ENCODE data around the gene SPEM3.
"Not testable (repeated sequence)": the region's sequence is repeated elsewhere in the genome, so short reads cannot be mapped to it uniquely, and the experiment has no call there.

The SPEM3 gene

DNA sequence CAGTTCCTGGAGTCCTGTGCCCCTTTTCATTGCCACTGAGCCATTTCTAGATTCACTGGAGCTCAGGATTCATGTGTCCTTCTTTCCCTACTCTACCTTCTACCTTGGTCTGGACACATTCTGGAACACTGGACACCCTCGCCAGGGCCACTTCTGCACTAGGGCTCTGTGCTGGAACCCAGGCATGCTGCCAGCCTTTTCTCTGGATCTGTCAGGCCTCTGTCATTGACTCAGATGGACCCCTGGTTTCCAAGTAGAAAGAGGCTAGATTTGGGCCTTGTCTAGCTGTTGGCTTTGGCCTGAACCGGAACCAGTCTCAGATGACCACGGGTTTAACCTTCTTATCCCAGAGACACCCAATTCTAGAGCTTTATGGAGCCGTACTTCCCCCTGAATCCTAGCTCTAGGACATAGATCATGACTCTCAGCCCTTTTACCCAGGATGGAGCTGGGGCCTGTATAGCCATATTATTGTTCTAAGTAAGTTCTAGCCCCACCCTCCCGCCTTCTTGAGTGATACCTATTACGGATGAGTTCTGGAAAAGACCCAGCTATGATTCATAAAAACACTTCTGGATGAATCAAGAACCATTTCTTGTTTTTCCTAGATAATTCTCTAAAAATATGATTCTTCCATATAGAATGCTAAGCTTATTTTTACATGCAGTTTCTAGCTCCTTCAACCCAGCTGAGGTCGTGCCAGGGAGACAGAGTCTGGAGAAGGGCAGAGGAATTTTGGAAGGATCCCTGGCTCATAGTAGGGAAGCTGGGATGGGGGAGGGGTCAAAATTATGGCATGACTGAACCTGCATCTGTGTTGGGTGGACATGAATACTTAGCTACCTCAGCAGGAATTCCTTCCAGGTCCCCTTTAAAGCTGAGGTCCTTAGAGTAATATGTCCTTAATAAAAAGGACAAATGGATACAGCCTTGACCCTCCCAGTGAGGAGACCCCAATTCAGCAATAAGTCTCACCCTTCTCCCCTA lies 15.1 kb downstream of the SPEM3 start:
- DNase-seq = no peak

DNA sequence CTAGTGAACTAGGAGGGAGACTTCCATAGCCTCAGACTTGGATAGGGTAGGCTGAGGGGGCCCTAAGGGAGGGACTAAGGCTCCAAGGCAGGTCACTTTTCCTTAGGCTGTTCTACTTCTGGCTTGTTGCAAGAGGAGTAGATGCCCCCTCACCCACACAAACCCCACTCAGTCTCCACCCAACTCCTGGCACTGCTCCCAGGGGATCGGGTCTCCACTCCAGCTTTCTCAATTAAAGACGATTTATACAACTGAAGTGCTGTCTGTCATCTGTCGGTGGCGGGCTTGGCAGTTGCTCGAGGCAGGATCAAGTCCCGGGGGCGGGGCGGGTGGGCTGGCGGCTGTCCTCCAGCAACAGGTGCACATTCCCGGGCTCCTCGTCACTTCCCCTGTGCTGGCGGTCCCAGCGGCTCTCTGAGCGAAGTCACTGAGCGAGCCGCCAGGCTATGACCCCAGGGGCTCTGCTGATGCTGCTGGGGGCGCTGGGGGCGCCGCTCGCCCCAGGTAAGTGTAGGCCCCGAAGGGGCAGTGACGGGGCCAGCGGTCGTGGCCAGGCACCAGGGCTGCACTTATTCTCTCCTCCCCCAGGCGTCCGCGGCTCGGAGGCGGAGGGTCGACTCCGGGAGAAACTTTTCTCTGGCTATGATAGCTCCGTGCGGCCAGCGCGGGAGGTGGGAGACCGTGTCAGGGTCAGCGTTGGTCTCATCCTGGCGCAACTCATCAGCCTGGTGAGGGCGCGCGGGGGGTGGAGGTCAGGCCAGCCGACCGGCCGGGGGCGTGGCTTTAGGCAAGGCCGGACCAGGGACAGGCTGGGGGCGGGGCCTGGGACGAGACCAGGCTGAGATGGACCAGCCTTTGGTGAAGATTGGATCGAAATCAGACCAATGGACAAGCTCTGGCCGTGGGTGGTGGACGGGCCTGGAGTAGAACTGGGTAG lies 16.3 kb downstream of the SPEM3 start, which contains the start of gene CHRNB1:
Gene CHRNB1 (plus strand): TSS at position 380 of the 937 bp plus-strand sequence. CDS start 67 bp downstream, at position 447.
- peak; percentile 75 to 91 (median 80) for DNase-seq

DNA sequence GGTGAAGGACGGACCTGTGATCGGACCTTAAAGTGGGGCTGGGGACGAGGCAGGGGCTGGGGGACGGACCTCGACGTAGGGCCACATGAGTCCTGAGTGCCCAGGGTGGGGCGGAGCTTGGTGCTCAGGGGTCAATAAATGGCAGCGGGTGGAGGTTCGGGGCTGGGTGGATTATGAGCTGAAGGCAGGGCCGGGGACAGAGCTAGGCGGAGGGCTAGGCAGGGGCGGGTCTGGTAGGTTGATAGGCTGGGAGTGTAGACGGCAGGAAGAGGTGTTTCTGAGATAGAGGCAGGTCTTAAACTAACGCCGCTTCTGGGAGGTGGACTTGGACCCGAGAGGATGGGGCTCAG lies 16.9 kb downstream of the SPEM3 start:
- no peak for DNase-seq

DNA sequence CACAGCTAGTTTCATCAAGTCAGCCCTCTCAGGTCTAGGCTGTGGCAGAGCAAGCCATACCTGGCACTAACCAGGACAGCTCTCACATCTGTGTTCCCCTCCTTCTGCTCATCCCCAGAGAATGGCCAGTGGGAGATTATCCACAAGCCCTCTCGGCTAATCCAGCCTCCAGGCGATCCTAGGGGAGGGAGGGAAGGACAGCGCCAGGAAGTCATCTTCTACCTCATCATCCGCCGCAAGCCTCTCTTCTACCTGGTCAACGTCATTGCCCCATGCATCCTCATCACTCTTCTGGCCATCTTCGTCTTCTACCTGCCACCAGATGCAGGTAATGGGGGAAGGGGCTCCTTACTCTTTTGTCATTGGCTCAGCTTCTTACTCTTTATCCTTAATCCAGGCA lies 19.8 kb downstream of the SPEM3 start:
- DNase-seq = no peak

DNA sequence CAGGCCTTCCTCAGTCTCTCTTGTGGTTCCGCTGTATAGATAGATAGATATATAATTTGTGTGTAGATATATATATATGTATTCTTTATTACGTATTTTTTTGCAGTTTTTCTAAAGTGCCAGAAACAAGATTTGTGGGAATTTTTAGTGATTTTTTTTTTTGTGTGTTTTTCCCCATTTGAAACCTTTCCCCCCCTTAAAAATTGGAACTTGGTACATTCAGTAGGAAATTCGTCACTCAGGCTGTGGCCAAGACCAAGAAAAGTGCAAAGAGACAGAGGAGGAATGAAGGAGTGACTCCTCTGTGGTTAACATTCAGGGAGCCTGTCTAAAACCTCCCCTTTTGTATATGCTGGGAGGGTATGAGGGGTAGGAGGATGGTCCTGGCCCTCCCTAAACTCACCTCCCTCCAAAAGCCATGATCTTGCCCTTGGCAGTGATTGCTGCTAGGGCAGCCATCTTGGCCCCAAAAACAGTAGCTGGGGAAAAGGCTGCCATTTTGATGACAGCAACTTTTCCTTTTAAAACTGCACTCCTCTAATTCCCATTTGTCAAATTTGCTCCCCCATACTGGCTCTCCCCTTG lies 31.4 kb downstream of the SPEM3 start:
- DNase-seq = no peak

DNA sequence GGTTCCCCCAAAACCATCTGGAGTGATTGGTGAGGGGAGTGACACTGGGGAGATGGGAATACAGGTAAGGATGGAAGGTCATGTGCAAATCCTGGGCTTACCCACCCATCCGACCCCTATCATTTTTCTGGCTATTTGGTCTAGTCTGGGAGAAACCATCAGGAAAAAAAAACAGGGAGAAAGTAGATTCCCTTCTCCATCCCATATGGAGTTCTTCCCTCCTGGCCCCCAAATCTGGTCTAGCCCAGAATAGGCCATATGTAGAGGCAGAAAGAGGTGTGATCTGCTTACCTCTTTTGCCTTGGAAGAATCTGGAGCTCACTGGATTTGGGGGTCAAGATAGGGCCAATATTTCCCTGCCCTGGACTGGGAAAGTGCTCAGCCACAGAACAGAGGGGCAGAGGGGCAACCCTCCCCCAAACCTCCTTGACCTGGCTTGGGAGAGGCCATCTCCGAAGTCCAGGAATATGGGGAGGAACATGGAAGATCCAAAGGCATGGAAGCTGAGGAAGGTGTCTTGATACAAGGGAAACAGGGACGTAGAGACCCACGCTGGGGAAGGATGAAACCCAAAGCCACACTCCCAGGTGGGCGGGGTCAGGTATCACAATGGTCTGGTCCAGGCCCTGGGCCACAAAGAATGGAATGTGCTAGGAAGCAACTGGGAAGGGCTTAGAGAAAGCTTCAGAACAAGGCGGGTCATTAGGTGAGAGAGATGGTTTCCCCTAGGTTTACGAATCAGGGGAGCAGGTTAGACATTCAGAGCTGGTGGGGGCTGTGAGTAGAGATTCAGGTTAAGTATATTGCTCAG lies 32.4 kb downstream of the SPEM3 start:
- no peak for DNase-seq

DNA sequence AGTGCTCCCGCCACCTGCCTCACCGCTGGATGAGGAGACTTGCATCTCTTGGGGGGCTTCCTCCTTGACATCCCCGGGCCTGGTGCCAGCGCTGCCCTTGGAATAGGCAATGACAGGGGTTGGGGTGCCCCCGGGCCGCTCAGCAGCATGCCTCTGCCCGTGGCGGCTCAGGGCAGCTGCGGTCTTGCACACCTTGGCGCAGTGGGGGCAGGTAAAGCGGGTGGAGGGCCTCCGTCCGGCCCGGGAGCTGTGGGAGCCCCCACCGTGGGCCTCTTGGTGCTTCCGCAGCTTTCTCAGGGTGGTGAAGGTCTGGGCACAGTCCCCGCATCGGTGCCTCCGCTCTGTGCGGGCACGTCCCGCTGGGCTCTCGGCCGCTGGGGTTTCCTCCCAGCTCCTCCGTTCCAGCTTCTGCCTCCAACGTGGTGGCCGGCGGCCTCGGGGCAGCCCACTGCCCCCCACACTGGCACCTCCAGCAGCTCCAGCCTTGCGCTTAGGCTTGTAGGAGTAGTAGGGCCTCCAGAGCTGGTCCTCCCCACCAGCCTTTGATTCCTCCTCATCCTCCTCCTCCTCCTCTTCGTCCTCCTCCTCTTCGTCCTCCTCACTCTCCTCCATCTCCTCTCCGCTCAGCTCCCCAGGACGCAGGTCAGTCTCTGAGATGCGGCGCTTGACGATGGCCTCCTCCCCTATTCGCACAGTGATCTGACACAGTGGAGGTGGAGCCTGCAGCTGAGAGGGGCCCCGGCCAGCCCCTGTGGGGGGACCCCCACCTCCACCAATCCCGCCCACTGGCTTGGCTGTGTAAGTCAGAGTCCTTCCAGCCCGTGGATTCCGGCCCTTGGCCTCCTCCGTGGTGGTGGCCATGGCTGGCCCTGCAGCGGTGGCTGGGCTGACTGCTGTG lies 34.1 kb downstream of the SPEM3 start:
- DNase-seq = no peak

DNA sequence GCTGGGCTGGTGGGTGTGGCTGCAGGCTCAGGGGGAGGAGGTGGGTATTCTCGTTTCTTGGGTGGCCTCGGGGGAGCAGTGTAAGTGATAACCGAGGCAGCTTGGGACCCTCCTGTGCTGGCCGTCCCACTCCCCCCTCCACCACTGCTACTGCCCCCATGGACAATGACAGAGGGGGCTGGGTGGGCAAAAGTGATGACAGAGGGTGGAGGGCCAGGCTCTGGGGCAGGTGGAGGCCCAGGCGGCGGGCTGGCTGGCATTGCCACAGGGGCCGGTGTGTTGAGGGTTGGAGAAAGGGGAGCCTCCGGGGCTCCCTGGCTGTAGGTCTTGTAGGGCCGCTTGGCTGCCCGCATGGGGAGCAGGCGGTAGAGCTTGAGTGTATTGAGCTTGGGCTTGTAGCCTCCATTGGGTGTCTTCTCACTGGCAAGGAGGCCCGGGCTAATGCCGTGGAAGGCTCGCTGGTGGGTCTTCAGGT lies 34.8 kb downstream of the SPEM3 start:
- DNase-seq = no peak

DNA sequence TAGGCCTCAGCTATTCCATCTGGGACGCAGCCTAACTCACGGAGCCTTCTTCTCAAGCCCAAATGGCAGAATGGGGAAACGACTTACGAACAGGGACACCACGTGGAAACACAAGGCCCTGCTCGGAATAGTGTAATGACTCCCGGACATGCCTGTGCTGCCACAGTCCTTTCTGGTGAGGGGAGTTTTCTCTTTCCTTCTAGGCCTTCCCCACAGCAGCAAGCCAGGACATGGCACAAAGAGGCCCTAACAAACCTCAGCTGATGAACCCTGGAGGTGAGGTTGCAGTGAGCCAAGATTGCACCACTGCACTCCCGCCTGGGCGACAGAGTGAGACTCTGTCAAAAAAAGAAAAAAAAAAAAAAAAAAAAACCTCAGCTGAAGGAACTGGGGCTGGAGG lies 35.4 kb downstream of the SPEM3 start:
- DNase-seq = no peak

DNA sequence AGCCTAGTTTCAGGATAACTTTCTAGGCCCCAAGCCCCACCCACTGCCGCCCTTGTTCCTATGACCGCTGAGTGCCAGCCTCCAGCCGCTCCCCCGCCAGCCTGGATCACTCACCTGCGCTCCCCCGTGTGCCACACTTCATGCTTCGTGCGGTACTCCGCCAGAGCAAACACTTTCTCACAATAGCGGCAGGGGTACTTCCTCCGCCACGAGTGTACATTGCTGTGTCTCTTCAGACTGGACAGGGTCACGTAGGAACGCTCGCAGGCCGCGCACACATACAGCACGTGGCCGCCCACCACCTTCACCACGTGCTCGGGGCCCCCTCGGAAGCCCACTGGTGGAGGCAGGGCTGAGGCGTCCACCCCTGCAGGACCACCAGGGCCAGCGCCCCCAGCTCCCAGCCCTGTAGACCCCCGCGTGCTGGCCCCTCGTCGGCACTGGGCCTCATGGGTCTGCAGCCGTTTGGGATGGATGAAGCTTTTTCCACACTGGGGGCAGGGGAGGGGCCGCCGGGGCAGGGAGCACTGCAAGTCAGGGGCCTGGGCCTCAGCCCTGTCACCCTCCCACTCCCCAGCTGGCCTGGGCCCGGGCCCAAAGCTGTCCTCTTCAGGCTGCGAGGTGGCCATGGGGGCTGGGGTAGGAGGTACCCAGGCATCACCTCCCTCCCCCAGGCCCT lies 37.1 kb downstream of the SPEM3 start:
- DNase-seq = no peak

DNA sequence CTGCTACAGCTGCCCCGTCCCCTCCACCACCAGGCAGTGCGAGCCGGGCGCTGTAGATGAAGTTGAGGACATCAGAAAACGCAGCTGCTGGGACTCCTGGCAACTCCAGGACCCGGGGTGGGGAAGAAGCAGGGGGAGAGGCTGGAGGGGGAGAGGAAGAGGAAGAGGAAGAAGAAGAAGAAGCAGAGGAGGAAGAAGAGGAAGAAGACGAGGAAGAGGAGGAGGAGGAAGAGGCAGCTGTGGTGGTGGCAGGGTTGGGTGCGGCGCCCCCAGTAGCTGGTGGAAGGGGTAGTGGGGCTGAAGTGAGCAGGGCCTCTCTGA lies 37.6 kb downstream of the SPEM3 start:
- DNase-seq = no peak

DNA sequence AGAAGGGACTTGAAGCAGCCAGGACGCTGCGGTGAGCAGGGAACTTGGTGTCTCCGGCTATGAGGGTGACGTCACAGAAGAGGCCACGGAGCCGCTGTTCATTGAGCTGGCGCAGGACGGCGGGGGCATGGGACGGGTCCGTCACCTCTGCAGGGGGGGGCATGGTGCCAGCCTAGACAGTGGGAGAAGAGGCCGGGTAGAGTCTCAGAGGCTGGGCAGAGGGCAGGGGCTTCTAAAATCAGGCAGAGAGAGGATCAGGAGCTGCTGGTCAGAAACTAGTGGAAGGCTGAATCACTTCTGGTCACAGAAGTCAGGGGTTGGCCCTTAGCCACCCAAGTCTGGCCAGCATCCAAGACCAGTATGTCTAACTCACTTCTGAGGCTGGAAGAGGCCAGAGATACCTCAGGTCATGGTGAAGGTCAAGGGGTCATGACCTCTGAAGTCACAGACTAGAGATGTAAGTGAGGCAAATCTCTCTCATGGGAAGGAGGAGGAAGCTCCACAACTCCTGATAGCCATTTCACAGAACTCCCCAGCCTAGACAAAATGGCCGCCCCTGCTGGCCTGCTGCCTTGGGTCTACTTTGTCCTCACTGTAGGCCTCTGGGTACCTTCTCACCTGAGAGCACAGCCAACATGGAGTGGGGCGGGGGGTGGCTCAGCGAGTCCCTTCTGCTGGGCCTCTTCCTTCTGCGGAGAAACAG lies 38.1 kb downstream of the SPEM3 start:
- peak; percentile 74 to 88 (median 78) for DNase-seq

DNA sequence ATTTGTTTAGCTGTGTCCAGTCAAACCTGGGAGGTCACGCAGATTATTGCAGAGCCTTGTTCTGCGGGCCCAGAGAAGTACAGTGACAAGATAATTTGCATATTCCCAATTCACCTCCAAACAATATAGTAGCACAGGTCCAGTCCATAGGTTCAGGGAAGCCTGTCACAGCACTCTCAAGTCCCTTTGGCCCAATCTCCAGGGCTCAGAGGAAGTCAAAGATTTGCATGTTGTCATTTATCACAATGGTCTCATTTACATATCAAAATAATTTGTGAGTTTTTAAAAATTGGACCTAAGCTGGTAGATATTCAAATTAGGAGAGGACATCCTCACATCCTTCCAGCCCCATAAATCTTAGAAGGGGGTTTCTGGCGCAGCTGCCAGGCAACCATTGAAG lies 38.8 kb downstream of the SPEM3 start:
- no peak for DNase-seq

DNA sequence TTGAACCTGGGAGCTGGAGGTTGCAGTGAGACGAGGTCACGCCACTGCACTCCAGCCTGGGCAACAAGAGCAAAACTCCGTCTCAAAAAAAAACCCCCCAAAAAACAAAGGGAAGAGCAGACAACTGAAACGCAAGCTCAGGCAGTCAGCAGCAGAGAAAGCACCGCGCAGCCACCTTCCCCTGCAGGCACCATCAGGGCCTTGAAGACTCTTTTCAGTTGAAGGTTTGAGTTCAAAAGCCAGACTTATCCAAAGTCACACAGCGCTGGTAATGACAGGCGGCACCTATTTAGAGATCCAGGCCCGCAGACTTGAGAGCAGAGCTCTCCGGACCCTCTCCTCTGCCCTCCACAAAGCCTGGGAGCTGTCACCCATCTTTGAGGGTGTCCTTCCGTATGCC lies 39.6 kb downstream of the SPEM3 start:
- no peak for DNase-seq

DNA sequence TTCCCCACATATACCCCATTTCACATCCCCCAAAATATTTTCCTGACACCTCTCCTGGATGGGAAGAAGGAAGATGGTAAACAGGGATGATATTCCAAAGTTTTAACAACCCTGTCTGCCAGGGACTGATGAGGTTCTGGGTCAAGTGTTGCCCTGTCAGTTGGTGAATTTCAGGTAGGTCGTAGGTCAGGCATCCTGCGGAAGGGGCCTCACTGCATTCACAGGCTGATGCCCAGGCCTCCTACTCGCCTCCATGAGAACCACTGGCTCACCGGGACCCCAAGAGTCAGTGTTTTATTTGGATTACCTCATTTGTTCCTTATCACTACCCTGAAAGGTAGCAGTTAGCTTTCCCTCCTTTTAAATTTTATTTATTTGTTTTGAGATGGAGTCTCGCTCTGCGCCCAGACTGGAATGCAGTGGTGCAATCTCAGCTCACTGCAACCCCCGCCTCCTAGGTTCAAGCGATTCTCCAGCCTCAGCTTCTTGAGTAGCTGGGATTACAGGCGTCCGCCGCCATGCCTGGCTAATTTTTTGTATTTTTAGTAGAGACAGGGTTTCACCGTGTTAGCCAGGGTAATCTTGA lies 40.2 kb downstream of the SPEM3 start:
- no peak for DNase-seq

DNA sequence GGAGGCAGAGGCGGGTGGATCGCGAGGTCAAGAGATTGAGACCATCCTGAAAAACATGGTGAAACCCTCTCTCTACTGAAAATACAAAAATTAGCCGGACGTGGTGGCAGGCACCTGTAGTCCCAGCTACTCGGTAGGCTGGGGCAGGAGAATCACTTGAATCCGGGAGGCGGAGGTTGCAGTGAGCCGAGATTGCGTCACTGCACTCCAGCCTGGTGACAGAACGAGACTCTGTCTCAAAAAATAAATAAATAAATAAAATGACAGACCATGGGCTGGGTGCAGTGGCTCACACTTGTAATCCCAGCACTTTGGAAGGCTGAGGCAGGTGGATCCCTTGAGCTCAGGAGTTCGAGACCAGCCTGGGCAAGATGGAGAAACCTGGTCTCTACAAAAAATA lies 41.2 kb downstream of the SPEM3 start:
- DNase-seq = not testable (repeated sequence)

DNA sequence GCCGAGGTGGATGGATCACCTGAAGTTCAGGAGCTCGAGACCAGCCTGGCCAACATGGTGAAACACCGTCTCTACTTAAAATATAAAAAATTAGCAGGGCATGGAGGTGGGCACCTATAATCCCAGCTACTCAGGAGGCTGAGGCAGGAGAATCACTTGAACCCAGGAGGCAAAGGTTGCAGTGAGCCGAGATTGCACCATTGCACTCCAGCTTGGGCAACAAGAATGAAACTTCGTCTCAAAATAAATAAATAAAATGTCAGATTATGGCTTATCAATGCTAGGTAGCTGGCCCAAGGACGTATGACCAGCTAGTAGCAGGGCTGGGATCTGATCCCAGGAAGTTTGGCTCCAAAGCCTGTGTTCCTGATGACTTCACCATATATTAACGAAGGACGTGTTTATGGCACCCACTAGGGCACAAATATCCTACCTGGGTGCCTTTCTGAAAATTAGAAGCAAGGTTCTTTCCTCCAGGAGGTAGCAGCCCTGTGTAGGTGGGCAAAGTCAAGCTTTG lies 41.9 kb downstream of the SPEM3 start:
- not testable (repeated sequence) for DNase-seq

DNA sequence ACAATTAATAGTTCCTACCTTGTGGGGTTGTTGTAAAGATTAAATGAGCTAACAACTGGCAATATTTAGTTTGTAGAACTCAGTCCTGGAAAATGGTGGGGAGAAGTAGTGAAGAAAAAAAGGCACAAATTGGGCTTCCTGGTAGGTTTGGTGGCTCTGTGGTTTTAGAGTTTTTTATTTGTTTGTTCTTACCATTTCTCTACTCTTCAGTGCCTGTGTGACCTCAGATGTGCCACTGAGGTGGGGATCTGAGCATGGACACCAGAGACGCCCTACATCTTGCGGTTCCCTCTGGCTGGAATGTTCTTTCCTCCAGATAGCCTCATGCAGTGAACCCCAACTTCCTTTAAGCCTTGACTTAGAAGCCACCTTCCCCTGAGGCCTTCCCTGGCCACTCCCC lies 43.1 kb downstream of the SPEM3 start:
- no peak for DNase-seq

DNA sequence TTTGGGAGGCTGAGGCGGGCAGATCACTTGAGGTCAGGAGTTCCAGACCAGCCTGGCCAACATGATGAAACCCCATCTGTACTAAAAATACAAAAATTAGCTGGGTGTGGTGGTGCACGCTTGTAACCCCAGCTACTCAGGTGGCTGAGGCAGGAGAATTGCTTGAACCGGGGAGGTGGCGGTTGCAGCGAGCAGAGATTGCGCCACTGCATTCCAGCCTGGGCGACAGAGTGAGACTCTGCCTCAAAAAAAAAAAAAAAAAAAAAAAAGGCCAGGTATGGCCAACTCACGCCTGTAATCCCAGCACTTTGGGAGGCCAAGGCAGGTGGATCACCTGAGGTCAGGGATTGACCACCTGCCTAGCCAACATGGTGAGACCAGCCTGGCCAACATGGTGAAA lies 46.1 kb downstream of the SPEM3 start:
- DNase-seq = not testable (repeated sequence)
